GM12875 (cell line): ENCODE measurements around the gene FNDC8.
"Not testable (repeated sequence)": the region's sequence is repeated elsewhere in the genome, so short reads cannot be mapped to it uniquely, and the experiment has no call there.

ENCODE experiments used
- H3K4me3 ChIP-seq: one replicate; pipeline ENCODE4 v1.5.1; 2011; ENCODE audit warnings: low read depth, low read length, control low read depth
- TF ChIP-seq, protein P1 (sequence below): IDR thresholded peaks from 2 replicates; pipeline ENCODE4 v1.5.1; 2011; ENCODE audit warnings: low read depth, mild to moderate bottlenecking, control low read depth, inconsistent platforms, low read length, moderate library complexity, borderline replicate concordance; ENCODE audit not compliant: insufficient read depth

Gene FNDC8

DNA sequence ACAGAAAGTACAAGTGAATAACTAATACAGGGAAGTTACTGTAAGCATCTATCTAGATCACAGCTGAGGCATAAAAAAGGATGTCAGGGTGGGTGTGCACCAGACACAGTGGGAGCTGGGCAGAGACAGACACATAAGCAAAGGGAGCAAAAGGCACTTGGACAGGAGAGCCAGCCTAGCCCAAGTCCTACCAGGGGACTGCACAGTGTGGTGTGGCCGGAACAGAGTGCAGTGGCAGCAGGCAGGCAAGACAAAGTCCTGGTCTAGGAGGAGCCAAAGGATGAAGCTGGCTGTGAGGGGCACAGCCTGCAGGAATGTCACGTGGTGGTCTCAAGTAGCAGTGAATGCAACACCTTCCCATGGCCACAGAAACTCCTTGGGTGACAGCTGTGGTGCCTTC is 23.6 kb upstream of the FNDC8 start:
- TF ChIP-seq, protein P1, sequence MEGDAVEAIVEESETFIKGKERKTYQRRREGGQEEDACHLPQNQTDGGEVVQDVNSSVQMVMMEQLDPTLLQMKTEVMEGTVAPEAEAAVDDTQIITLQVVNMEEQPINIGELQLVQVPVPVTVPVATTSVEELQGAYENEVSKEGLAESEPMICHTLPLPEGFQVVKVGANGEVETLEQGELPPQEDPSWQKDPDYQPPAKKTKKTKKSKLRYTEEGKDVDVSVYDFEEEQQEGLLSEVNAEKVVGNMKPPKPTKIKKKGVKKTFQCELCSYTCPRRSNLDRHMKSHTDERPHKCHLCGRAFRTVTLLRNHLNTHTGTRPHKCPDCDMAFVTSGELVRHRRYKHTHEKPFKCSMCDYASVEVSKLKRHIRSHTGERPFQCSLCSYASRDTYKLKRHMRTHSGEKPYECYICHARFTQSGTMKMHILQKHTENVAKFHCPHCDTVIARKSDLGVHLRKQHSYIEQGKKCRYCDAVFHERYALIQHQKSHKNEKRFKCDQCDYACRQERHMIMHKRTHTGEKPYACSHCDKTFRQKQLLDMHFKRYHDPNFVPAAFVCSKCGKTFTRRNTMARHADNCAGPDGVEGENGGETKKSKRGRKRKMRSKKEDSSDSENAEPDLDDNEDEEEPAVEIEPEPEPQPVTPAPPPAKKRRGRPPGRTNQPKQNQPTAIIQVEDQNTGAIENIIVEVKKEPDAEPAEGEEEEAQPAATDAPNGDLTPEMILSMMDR: no peak
- no peak overlapping the region for H3K4me3 ChIP-seq

- no peak overlapping the region for H3K4me3 ChIP-seq
- TF ChIP-seq, protein P1: no peak
Measured at GRCh38 chr17:35099908-35100307, 21.5 kb upstream of the FNDC8 start.

DNA sequence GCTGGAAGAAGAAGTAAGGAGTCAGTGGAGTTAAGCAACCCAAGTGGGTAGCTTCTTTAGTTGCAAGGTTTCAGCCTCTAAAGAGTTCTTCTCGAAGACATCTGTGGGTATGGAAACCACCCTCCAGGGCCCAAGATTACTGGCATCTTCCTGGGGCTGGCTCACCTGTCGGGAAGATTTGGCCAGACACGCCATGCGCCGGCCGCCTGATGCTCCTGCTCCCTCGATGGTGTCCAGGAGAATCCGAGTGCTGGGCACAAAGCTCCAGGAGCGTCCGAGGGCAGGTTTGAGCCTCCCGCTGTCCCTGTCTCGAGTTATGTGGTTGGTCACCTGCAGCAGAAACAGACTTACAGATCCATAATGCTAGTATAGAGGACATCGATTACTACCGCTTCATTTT is 20.4 kb upstream of the FNDC8 start:
- TF ChIP-seq, protein P1: no peak
- H3K4me3 ChIP-seq: no peak overlapping the region

- TF ChIP-seq, protein P1: no peak
- H3K4me3 ChIP-seq: no peak overlapping the region
Measured at GRCh38 chr17:35101725-35102124, 19.7 kb upstream of the FNDC8 start.

GRCh38 chr17:35103271-35103670 is 18.1 kb upstream of the FNDC8 start:
- TF ChIP-seq, protein P1: no peak
- no peak overlapping the region for H3K4me3 ChIP-seq

- H3K4me3 ChIP-seq: no peak overlapping the region
- TF ChIP-seq, protein P1: no peak
Measured at GRCh38 chr17:35104844-35105450, 16.5 kb upstream of the FNDC8 start.

- H3K4me3 ChIP-seq: not testable (repeated sequence)
Measured at GRCh38 chr17:35110791-35111190, 10.6 kb upstream of the FNDC8 start.

DNA sequence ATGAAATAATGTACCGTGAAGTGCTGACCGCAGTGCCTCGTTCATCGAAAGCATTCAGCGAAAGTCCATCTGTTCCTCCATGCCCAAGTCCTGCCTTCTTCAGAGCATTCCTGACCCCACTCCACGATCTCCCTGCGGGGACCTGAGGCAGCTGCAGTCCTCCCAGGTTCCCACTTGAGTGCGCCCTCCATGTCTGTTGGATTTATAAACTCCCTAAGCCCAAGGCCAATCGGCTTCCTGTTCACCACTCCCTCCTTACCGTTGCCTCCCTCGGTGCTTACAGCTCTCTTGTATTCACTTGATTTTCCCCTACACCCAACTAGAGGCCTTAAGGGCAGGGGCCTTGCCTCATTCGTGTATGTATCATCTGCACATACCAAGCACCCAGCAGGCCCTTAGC is 4.6 kb upstream of the FNDC8 start:
- TF ChIP-seq, protein P1: no peak
- H3K4me3 ChIP-seq: no peak overlapping the region
